RPMI8226 (cell line): Measurements from ENCODE around the gene CRADD.
"Not testable (repeated sequence)": the region's sequence is repeated elsewhere in the genome, so short reads cannot be mapped to it uniquely, and the experiment has no call there.

Experiments
- DNase-seq: peaks from one replicate; pipeline ENCODE4 v3.0.0-alpha.2; 2015

The CRADD gene

GRCh38 chr12:93708952-93709351 is 31.8 kb downstream of the CRADD start:
- no peak for DNase-seq

GRCh38 chr12:93709386-93709785 is 32.2 kb downstream of the CRADD start:
- DNase-seq: no peak

- DNase-seq: no peak
Observed at GRCh38 chr12:93710574-93710926, 33.4 kb downstream of the CRADD start.

GRCh38 chr12:93711502-93711901 is 34.3 kb downstream of the CRADD start:
- not testable (repeated sequence) for DNase-seq

GRCh38 chr12:93712200-93712599 is 35.0 kb downstream of the CRADD start:
- DNase-seq: no peak

GRCh38 chr12:93713060-93713459 is 35.9 kb downstream of the CRADD start:
- no peak for DNase-seq

GRCh38 chr12:93713800-93714199 is 36.6 kb downstream of the CRADD start:
- DNase-seq: no peak

- DNase-seq: no peak
Observed at GRCh38 chr12:93714382-93714781, 37.2 kb downstream of the CRADD start.

GRCh38 chr12:93719710-93720109 is 42.5 kb downstream of the CRADD start:
- DNase-seq: no peak

- DNase-seq: no peak
Observed at GRCh38 chr12:93720559-93720958, 43.4 kb downstream of the CRADD start.

- DNase-seq: no peak
Observed at GRCh38 chr12:93722179-93722578, 45.0 kb downstream of the CRADD start.

- DNase-seq: no peak
Observed at GRCh38 chr12:93722835-93723567, 45.8 kb downstream of the CRADD start.

GRCh38 chr12:93723568-93723930 is 46.4 kb downstream of the CRADD start:
- DNase-seq: no peak

GRCh38 chr12:93725531-93725930 is 48.4 kb downstream of the CRADD start:
- no peak for DNase-seq

GRCh38 chr12:93727195-93727811 is 50.1 kb downstream of the CRADD start:
- DNase-seq: no peak

GRCh38 chr12:93727911-93728310 is 50.7 kb downstream of the CRADD start:
- DNase-seq: no peak

- DNase-seq: no peak
Observed at GRCh38 chr12:93729934-93730333, 52.8 kb downstream of the CRADD start.

- no peak for DNase-seq
Observed at GRCh38 chr12:93733358-93733757, 56.2 kb downstream of the CRADD start.

GRCh38 chr12:93733928-93734327 is 56.8 kb downstream of the CRADD start:
- no peak for DNase-seq

- DNase-seq: no peak
Observed at GRCh38 chr12:93734784-93735183, 57.6 kb downstream of the CRADD start.

GRCh38 chr12:93736640-93737178 is 59.5 kb downstream of the CRADD start:
- no peak for DNase-seq

GRCh38 chr12:93737457-93738198 is 60.5 kb downstream of the CRADD start:
- DNase-seq: no peak

- DNase-seq: no peak
Observed at GRCh38 chr12:93738199-93739058, 61.3 kb downstream of the CRADD start.
